Testis (tissue), 3 donors: ENCODE data around the gene MPV17. TPM values are rescaled to one million over a fixed set of nuclear protein-coding genes. Genes with fewer than 3 reads are reported as not detected.
"Not testable (repeated sequence)": the region's sequence is repeated elsewhere in the genome, so short reads cannot be mapped to it uniquely, and the experiment has no call there.

Source experiments
- DNase-seq: peaks from one replicate; pipeline ENCODE4 v3.0.0-alpha.2; 2019
- H3K27ac ChIP-seq, 2 donors: fragments of 200-600 bp; sonication (generic); one replicate each; pipeline ENCODE4 v1.5.1; 2019
- H3K27me3 ChIP-seq: fragments of 200-600 bp; sonication (generic); one replicate; pipeline ENCODE4 v1.5.1; 2019
- H3K36me3 ChIP-seq: fragments of 200-600 bp; sonication (generic); one replicate; pipeline ENCODE4 v1.5.1; 2017; ENCODE audit warnings: low read depth; ENCODE audit errors: missing control alignments
- H3K4me1 ChIP-seq: fragments of 200-600 bp; sonication (generic); one replicate; pipeline ENCODE4 v1.5.1; 2019
- H3K4me3 ChIP-seq, 2 donors: fragments of 200-600 bp; sonication (generic); one replicate each; pipeline ENCODE4 v1.5.1; 2017 to 2019
- H3K9me3 ChIP-seq: fragments of 200-600 bp; sonication (generic); one replicate; pipeline ENCODE4 v1.5.1; 2017
- POLR2A ChIP-seq: fragments of 450-650 bp; IDR thresholded peaks from one replicate; pipeline ENCODE4 v1.6.1; 2017; ENCODE audit warnings: antibody characterized with exemption, mild to moderate bottlenecking, moderate library complexity
- WGBS, 2 donors: methylation state at CpG; one replicate each; pipeline ENCODE4 v1.1.5; 2018; 5-methylcytosine and 5-hydroxymethylcytosine counted together
- intact Hi-C: fragments of 100-400 bp; cut with DNase I; formaldehyde crosslinking; loops from one replicate; pipeline ENCODE4 v1.15.1; 2023; ENCODE audit warnings: low total_unique reads
- polyA plus RNA-seq: library from polyadenylated mRNA; stranded (reverse); fragments of 350-450 nt; fragmentation: Illumina TruSeq; extraction: RNeasy Lipid Tissue Mini Kit (QIAGEN cat#74804); gene quantifications from one replicate; pipeline ENCODE4 v1.2.3, GENCODE V29; 2014; ENCODE audit warnings: low read depth, low replicate concordance; ENCODE audit not compliant: insufficient read depth
- total RNA-seq, 2 donors: library from RNA; depleted of rRNA; stranded (reverse); fragments of >200 nt; gene quantifications; one replicate each; pipeline ENCODE4 v1.2.3, GENCODE V29; 2016
- TF ChIP-seq, protein P1 (sequence below), 3 experiments: fragments of 450-650 bp in 2 of 3; fragments of 200-600 bp in 1 of 3; sonication (generic) in 1 of 3; IDR thresholded peaks; one replicate each; pipeline ENCODE4 v1.5.1; 2016 to 2019; ENCODE audit warnings: antibody characterized with exemption in 3 of 3, mild to moderate bottlenecking in 2 of 3, moderate library complexity in 1 of 3

The MPV17 gene
- total and polyA plus RNA-seq, 3 donors from 2014 or later, result 59.5 to 72.3 (median 71.2) TPM

GRCh38 chr2:27270131-27270530, 52.8 kb downstream of the MPV17 start:
- TF ChIP-seq, protein P1, sequence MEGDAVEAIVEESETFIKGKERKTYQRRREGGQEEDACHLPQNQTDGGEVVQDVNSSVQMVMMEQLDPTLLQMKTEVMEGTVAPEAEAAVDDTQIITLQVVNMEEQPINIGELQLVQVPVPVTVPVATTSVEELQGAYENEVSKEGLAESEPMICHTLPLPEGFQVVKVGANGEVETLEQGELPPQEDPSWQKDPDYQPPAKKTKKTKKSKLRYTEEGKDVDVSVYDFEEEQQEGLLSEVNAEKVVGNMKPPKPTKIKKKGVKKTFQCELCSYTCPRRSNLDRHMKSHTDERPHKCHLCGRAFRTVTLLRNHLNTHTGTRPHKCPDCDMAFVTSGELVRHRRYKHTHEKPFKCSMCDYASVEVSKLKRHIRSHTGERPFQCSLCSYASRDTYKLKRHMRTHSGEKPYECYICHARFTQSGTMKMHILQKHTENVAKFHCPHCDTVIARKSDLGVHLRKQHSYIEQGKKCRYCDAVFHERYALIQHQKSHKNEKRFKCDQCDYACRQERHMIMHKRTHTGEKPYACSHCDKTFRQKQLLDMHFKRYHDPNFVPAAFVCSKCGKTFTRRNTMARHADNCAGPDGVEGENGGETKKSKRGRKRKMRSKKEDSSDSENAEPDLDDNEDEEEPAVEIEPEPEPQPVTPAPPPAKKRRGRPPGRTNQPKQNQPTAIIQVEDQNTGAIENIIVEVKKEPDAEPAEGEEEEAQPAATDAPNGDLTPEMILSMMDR (IDR thresholded peaks at IDR 0.05), result no peak
- no peak for TF ChIP-seq POLR2A
- H3K9me3 ChIP-seq, result no peaks in the 10 kb centered on the region
- DNase-seq, result no peak
- H3K4me3 ChIP-seq, result no peak overlapping the region
- no peaks in the 10 kb centered on the region for H3K36me3 ChIP-seq
- peaks cover 36% of the 10 kb centered on the region for H3K4me1 ChIP-seq
- 84 to 93% methylated on average over 3 of the region's 3 CpGs for WGBS, 2 donors
- no peaks in the 10 kb centered on the region for H3K27me3 ChIP-seq
- no peak overlapping the region for H3K27ac ChIP-seq
- intact Hi-C loops, result no loop called here

- intact Hi-C loops, H3K9me3 ChIP-seq: not testable (repeated sequence)
- WGBS, 2 donors, result 90 to 91% methylated on average over 13 of the region's 13 CpGs
Measured at GRCh38 chr2:27268296-27268695, 54.6 kb downstream of the MPV17 start.

DNA sequence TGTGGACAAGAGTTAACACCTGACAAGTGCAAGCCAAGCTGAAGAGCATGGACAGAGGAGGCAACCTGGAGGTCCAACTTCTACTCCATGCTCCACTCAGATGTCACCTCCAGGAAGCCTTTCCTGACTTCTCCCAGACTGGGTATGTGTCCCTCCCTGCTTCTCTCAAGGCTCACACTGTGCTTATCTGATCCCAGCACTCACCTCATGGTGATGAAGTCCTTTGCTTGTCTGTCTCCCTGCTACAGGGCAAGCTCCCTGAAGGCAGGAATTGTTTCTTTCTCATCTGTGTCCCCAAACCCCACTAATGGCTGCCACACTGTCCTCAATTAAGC, 57.4 kb downstream of the MPV17 start:
- no peak for DNase-seq
- Histone ChIP-seq H3K4me3 (no peak overlapping the region), H3K9me3 (no peaks in the 10 kb centered on the region), H3K4me1 (peaks cover 22% of the 10 kb centered on the region), H3K27ac (no peak overlapping the region), H3K36me3 (no peaks in the 10 kb centered on the region), H3K27me3 (no peaks in the 10 kb centered on the region)
- TF ChIP-seq, protein P1 (IDR thresholded peaks at IDR 0.05), result no peak
- intact Hi-C loops, result no loop called here

More at GRCh38 chr2:27268296-27268695, 54.6 kb downstream of the MPV17 start:
- not testable (repeated sequence) for H3K27me3 ChIP-seq, H3K36me3 ChIP-seq, H3K4me3 ChIP-seq, H3K27ac ChIP-seq, DNase-seq
- H3K4me1 ChIP-seq, result peaks cover 36% of the 10 kb centered on the region

GRCh38 chr2:27264753-27265535, 58.0 kb downstream of the MPV17 start:
- Histone ChIP-seq H3K27ac (peak overlapping the region; percentile 47 to 65), H3K4me3 (peak overlapping the region; percentile 19 to 54), H3K27me3 (no peaks in the 10 kb centered on the region), H3K36me3 (no peaks in the 10 kb centered on the region), H3K9me3 (no peaks in the 10 kb centered on the region), H3K4me1 (peaks cover 22% of the 10 kb centered on the region)
- WGBS, 2 donors, result 5 to 13% methylated on average over 28 to 55 of the region's 56 CpGs
- TF ChIP-seq, protein P1 (IDR thresholded peaks at IDR 0.05), result peak; percentile 14 to 41 (median 21)
- no peak for TF ChIP-seq POLR2A
- intact Hi-C loops, result no loop called here
- DNase-seq, result peak; percentile 83

DNA sequence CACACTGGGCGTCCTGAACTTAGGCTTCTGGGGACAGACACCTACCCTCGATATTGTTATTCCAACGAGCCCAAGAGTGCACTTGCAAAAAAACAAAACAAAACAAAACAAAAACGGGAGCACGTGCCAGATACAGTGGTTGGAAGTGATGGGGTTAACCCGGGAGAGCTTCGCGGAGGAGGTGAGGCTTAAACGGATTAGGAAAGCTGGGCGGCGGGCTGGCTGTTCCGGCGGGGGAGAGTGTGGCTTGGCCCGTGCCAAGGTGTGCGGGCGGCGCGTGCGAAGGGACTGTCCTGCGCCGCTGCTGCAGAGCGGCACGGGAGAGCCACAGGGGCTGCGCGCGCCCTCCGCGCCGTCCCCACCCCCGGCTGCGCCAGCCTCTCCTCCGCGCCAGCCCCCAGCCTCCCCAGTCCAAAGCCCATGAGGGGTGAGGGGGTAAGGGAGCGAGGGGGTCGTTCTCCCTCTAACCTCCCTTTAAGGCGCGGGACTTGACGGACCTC, 58.6 kb downstream of the MPV17 start:
- Histone ChIP-seq H3K9me3 (no peaks in the 10 kb centered on the region), H3K27ac (peak overlapping the region in 1 of 2 donors; percentile 47), H3K4me1 (peaks cover 22% of the 10 kb centered on the region), H3K27me3 (no peaks in the 10 kb centered on the region), H3K4me3 (peak overlapping the region; percentile 19 to 54), H3K36me3 (no peaks in the 10 kb centered on the region)
- no peak for DNase-seq
- 1% methylated on average over 21 to 38 of the region's 38 CpGs for WGBS, 2 donors
- intact Hi-C loops, result no loop called here
- TF ChIP-seq, protein P1 (IDR thresholded peaks at IDR 0.05), result no peak
- TF ChIP-seq POLR2A, result no peak
